Ureter (tissue), 1 donor: ENCODE results near the gene FRMD3. TPM values are rescaled to one million over a fixed set of nuclear protein-coding genes. Genes with fewer than 3 reads are reported as not detected.

Experiments used
- DNase-seq: peaks from one replicate; pipeline ENCODE4 v3.0.0-alpha.2; 2020; ENCODE audit warnings: low spot score
- total RNA-seq: library from RNA; stranded (reverse); gene quantifications from one replicate; pipeline ENCODE4 v1.2.4, GENCODE V29; 2023
- donor health status: DM: yes; HTN: yes; CAD: no.

The FRMD3 gene
- total RNA-seq, 1 donor from 2014 or later, result 16.8 TPM

GRCh38 chr9:83284746-83285145 lies 253.5 kb downstream of the FRMD3 start:
- DNase-seq, result no peak

- no peak for DNase-seq
Measured at GRCh38 chr9:83283528-83283927, 254.7 kb downstream of the FRMD3 start.

- no peak for DNase-seq
Measured at GRCh38 chr9:83281306-83282255, 256.6 kb downstream of the FRMD3 start.

GRCh38 chr9:83280790-83281189 lies 257.4 kb downstream of the FRMD3 start:
- no peak for DNase-seq

GRCh38 chr9:83280268-83280667 lies 257.9 kb downstream of the FRMD3 start:
- DNase-seq, result no peak

- no peak for DNase-seq
Measured at GRCh38 chr9:83274787-83275186, 263.4 kb downstream of the FRMD3 start.

GRCh38 chr9:83271665-83272071 lies 266.5 kb downstream of the FRMD3 start:
- DNase-seq, result no peak

- DNase-seq, result no peak
Measured at GRCh38 chr9:83270116-83270515, 268.1 kb downstream of the FRMD3 start.

- no peak for DNase-seq
Measured at GRCh38 chr9:83267741-83268140, 270.5 kb downstream of the FRMD3 start.

GRCh38 chr9:83266666-83267496 lies 271.3 kb downstream of the FRMD3 start:
- no peak for DNase-seq

GRCh38 chr9:83266331-83266665 lies 271.9 kb downstream of the FRMD3 start:
- no peak for DNase-seq

- no peak for DNase-seq
Measured at GRCh38 chr9:83264315-83264714, 273.9 kb downstream of the FRMD3 start.

- no peak for DNase-seq
Measured at GRCh38 chr9:83259558-83259957, 278.6 kb downstream of the FRMD3 start.

- no peak for DNase-seq
Measured at GRCh38 chr9:83257937-83258891, 280.0 kb downstream of the FRMD3 start.

- DNase-seq, result no peak
Measured at GRCh38 chr9:83247732-83248131, 290.5 kb downstream of the FRMD3 start.

- no peak for DNase-seq
Measured at GRCh38 chr9:83245979-83246659, 292.1 kb downstream of the FRMD3 start.

GRCh38 chr9:83242066-83242465 lies 296.1 kb downstream of the FRMD3 start:
- no peak for DNase-seq

- no peak for DNase-seq
Measured at GRCh38 chr9:83240671-83241070, 297.5 kb downstream of the FRMD3 start.

GRCh38 chr9:83239747-83240146 lies 298.5 kb downstream of the FRMD3 start:
- DNase-seq, result no peak

GRCh38 chr9:83238871-83239640 lies 299.1 kb downstream of the FRMD3 start:
- DNase-seq, result no peak
